DMS53 treated with DMSO at 0.1 percent for 48 hours (cell line): Measurements from ENCODE around the gene NFS1.
"Not testable (repeated sequence)": the region's sequence is repeated elsewhere in the genome, so short reads cannot be mapped to it uniquely, and the experiment has no call there.

Experiments
- DNase-seq: peaks from one replicate; lab custom pipeline; 2025; ENCODE audit not compliant: unreplicated experiment; lab: John Stamatoyannopoulos, UW

Gene NFS1

DNA sequence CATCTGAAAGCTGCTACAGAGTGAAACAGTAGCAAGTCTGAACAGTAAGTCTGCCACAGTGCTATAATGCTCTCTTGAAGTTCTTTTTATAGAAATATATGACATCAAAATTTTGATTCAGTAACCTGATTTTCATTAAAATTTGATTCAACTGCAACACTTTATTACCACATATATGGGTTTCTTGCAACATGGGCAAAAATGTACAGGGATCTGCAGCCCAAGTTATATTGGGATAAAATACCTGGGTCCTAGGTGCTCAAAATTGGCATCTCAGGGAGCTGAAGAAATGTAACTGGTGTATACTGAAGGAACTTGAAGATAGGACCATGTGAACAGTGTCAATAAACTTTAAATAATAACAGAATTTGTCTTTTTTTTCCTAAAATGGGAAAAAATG, 10.9 kb upstream of the NFS1 start:
- DNase-seq: no peak

DNA sequence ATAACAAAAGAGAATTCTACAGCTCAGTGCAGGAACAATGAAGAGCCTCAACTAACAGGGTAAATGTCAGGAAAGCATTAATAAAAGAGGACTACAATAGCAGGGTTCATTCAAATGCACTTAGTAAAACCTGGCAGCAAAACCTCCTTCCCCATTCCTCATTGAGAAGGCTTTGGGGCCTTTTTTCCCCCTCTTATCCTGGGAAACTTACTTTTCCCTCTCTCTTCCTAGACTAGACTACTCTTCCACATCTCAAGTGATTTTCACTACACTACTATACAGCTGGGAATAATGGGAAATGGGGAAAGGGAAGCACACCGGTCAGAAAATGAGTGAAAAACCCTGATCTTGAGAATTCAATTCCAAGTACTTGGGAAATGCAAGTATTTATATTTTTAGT, 10.1 kb upstream of the NFS1 start:
- DNase-seq: no peak

DNA sequence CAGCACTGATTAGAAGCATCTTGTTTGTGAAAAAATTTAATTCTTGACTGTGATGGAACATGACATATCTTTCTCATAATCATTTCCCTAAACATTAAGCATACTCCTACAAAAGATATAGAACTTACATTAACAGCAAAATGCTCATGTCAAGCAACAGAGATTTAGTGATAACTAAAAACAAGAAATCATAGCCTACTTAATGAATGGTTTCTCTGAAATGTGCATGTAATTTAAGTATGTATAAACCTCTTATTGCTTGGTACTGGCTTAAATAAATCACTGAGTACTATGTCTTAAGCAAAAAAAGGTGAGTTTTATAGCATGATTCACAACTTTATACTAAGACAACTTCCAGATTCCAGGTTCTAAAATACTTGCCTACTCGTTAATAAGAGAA, 9.3 kb upstream of the NFS1 start:
- DNase-seq: no peak

DNA sequence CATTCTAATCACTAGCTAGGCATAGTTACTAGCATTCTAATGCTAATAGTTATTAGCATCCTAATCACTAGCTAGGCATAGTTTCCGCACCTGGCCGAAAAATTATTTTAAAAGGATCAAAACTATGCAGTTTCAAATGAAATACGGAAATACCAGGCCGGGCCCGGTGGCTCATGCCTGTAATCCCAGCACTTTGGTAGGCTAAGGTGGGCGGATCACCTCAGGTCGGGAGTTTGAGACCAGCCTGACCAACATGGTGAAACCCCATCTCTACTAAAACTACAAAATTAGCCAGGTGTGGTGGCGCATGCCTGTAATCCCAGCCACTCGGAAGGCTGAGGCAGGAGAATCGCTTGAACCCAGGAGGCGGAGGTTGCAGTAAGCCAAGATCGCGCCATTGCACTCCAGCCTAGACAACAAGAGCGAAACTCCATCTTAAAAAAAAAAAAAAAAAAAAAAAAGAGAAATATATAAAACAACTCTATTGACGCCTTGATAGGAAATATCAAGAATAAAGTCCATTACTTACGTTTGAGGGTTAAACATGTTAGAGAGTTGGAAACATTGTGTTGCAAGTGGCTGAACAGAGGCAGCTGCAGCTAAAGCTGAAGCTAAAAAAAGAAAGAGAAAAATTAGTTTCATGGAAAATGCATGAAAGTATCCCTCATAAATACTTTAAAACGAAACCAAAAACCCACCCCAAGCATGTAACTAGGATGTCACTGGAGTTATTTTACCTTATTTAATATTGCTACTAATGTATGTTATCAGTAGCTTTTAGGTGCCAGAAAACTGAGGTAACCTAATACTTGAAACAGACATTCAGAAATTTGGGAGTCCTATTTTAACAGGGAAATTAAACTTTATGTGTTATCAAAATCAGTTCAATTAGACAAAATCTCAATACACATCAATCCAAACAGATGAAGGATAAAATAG, 7.7 kb upstream of the NFS1 start:
- not testable (repeated sequence) for DNase-seq

DNA sequence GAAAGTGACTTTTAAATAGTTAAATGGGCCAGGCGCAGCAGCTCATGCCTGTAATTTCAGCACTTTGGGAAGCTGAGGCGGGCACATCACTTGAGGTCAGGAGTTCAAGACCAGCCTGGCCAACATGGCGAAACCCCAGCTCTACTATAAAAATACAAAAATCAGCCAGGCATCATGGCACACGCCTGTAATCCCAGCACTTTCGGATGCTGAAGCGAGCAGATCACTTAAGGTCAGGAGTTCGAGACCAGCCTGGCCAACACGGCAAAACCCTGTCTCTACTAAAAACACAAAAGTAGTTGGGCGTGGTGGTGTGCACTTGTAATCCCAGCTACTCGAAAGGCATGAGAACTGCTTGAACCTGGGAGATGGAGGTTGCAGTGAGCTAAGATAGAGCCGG, 6.7 kb upstream of the NFS1 start:
- DNase-seq: not testable (repeated sequence)

DNA sequence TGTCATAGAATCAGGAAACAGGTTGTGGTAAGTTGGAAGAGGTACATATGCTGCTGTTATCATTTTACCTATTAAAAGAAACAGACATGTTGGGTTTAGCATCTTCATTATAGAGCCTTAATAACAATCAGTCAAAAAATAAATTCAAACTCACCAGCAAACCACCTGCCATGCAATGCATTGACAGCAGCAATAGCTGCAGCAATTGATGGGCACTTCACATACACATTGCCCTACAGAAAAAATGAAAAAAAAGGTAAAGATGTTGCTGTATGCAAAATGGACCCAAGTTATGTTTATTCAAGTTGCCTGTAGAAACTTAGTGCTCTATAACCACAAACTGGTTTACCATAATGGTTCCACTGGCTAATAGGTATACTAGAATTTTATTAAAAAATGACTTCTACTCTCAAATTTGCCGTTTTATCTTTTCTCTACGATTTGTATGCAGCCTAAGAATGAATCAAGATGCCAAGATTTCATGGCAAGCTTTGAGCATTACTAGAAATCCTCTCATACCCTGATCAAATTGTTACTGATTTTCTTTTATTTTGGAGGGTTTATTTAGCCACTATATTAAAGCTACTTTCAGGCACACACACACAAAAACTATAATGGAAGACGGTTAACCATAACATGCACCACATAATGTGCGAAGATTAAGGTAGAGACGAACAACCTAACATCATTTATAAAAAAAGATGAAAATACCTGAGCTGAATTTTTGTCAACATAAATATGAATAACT, 5.5 kb upstream of the NFS1 start:
- DNase-seq: no peak

DNA sequence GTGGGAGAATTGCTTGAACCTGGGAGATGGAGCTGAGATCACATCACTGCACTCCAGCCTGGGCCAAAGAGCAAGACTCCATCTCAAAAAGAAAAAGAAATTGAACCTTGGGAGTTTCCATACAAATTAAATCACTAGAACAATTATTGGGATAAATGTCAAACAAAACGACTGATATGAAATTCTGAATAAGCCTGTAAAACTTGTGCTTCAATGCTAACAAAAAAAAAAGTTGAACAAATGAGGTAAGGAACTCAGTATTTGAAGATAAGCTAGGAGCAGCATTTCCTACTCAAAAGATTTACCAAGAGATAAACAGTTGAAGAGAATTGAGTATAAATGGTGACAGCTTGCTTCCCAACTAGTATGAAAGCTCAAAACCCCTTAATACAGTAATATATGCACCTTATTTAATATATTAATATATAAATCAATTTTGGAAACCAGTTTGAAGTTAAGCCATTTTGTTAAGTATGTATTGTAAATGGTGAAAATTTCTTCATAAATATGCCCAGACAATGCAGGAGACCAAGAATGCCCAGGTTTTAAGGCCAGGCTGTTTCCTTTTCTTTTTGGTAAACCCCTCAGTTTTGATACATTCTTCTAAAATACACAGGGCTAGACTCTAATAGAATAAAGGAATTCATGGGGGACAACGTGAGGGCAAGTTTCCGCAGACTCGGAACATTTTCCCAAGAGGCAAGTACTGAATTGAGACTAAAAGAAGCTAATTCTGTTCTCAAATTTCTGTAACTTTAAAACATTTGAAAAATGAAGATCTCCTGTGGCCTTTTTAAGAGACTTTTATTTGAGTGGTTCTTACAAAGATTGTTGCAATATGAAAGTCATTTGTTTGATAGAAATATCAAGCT, 3.9 kb upstream of the NFS1 start:
- no peak for DNase-seq

DNA sequence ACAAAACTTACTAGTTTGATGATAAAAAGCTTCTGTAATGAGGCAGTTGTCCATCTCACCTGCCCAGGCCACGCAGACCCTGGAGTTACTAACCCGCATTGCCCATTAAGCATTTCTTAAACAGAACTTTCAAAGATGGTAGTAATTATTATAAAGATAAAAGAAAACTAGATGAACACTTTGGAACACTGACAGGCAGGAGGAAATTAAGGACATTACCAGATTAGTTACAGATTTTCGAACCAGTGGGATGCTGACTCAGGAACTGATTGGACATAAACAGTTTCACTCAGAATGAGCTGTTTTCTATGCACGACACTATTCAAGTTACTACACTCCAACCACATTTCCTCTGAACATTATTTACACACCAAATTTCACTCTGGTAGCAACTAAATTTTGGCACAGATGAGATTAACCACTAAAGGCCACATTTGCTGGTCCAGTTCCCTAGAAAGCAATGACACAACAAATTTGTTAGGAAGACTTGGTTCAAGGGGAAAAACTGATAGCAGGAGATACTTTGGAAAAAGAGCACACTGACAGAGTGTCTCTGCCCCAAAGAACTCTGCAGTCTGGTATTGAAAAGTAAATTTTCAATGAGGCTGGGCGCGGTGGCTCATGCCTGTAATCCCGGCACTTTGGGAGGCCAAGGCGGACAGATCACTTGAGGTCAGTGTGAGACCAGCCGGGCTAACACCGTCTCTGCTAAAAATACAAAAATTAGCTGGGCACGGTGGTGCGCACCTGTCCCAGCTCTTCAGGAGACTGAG, 3.1 kb upstream of the NFS1 start:
- no peak for DNase-seq

DNA sequence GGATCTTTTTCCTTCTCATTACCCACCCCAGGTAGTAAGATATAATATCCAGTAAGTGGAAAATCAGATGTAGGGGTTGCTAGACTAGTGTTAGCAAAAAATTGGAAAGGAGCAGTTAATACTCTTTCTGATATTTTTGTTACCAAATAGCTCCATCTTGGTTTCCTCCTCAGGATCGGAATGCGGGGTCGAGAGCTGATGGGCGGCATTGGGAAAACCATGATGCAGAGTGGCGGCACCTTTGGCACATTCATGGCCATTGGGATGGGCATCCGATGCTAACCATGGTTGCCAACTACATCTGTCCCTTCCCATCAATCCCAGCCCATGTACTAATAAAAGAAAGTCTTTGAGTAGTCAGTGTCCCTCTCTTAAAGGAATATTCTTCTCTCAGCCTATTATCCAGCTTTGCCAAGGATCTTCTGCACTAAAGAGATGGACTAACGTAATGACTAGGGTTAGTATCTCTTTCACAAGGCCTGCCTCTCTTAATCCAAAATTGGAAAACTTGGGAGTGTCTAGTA, 1.5 kb upstream of the NFS1 start:
- no peak for DNase-seq

DNA sequence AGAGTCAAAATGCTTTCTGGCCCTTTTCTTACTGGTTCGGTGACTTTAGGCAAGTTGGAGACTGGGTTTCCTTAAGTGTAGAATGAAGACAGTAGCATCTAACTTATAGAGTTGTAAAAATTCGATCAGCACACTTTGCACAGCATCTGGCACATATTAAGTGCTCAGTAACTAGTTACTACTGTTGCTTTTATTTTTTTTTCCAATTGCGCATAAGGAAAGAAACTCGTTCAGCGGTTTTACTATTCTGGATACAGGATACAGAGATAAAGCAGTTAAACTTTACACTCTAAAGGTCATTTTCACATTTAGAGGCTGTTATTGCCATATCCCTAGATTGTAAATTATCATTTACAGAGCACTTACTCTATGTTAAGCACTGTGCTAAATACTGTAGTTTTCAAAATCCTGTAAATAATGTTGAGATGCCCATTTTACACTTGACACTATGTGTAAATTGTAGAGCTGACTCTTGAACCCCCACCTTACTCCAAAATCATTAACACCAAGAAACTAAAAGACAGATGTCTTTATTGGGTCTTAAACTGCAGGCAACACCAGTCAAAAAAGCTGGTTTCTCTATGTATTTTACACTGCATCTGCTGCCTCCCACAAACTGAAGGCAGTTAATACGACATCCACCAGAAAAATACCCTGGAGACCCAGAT, 939 bp upstream of the NFS1 start:
- no peak for DNase-seq

DNA sequence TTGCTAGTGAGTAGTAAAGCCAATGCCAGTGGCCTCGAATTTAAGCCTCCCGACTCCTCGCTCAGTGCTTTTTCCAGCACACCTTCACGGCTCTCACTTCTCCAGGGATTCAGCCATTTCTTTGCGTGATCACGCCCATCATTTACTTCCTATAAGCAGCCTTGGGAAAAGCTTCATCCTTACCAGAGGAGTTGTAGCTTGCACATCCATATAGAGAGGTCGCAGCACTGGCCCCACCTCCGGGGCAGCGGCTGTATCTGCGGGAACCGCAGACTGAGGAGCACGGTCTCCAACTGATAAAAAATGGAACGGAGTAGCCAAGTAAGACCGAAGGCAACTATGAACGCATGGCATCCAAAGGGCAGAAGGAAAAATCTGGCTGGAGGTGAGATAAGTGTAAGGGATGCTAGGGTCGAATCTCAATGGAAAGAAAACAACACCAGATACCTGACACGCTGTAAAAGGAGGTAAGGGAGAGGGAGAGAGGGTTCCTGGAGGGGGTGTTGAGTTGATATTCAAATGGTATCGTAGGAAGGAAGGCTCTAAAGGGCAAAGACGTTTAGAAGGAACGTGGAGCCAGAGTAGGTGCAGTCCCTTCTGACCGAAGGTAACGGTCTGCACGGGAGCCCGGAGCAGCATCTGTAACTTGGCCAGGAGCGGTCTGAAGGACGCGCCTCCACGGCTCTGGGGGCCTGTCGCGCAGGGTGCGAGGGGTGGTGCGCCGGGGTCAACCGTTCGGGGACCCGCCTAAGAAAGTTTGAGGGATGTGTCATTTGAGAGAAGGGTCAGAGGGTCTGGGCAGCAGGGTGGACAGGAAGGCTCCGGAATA, 640 bp downstream of the NFS1 start:
- DNase-seq: no peak

DNA sequence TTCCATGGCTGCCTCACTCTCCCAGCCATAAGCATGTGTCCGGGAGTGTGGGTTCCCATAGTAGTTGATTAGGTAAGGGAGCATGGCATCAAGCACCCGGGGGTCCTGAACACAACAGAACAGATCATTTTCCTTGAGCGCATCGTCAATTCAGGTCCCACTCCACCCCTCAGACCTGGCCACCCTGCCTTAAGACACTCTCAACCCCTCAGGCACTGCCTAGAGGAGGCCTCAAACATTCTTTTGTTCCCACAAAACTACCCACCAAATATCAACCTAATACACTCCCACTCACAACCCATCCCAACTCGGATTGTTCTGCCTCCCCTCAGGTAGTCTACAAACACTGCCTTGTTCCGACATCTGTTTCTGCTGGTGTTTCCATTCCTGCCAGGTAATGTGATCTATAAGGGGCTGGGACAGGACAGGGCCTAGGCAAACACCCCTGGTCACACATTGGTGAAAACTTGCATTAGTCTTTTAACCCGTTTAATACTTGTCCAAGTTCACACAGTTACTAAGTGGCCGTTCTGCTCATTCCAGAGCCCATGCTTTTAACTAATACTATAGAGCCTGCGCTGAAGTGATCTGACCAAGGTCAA, 1.4 kb downstream of the NFS1 start:
- DNase-seq: no peak

DNA sequence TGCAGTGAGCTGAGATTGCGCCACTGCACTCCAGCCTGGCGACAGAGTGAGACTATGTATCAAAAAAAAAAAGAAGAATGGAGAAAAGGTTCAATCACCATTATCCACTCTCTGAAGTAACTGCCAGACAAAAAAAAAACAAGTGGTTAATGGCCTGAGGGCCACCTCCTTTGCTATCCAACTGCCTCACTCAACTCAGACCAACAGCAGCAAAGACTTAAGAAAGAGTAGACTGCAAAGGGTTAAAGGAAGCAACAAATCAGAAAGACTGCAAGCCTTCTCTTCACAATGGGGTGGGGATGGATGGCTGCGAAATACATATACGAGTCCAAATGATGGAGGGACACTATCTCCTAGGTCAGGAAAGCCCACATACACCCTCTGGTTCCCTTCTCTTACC, 3.2 kb downstream of the NFS1 start:
- DNase-seq: no peak

DNA sequence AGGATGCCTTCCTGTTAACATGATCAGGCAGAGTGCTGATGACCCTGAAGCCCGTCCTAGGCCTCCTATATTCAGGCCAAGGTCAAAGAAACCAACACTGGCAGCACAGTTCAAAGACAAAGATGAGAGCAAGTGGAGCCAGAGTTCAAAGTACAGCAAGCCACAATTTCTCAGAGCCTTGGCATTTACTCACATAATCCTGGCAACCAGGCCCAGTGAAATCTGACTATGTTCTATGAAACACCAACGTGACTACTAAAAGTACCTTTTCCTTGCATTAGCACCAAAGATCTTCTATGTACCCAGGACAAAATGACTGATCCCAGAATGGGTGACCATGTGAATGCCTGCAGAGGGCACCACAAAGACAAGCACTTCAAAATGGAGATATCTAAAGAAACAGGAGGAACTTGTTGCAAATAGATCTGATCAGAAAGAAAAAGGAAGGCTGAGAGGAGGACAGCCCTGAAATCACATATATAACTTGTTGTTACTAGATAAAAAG, 3.9 kb downstream of the NFS1 start:
- DNase-seq: no peak

DNA sequence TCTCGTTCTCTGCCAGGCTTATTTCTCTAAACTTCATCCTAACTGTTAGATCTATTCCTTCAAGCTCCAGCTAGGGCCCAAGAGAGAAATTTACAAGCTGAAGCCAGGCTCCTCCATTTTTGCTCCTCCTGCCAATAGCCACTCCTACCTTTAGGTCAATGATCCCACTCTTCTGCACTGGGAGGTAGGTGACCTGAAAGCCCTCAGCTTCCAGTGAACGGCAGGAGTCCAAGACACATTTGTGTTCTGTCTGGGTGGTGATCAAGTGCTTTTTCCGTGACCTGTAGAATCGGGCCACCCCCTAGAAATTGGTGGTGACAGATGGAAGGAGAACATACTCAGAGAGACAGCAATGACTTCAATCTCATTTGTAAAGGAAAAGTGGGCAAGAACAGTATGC, 8.9 kb downstream of the NFS1 start:
- no peak for DNase-seq

DNA sequence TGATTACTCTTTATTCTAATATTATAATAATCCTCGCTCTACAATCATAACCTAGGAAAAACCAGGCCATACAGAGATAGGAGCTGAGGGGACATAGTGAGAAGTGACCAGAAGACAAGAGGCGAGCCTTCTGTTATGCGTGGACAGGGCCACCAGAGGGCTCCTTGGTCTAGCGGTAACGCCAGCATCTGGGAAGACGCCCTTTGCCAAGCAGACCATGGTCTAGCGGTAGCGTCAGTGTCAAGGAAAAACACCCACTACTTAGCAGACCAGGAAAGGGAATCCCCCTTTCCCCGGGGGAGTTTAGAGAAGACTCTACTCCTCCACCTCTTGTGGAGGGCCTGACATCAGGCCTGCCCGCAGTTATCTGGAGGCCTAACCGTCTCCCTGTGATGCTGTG, 12.3 kb downstream of the NFS1 start:
- not testable (repeated sequence) for DNase-seq

DNA sequence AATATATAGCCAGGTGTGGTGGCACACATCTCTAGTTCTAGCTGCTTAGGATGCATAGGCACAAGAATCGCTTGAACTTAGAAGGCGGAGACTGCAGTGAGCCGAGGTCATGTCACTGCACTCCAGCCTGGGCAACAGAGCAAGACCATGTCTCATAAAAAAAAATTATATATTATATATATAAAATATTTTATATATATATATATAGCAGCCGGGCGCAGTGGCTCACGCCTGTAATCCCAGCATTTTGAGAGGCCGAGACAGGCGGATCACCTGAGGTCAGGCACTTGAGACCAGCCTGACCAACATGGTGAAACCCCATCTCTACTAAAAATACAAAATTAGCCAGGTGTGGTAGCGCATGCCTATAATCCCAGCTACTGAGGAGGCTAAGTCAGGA, 13.8 kb downstream of the NFS1 start:
- not testable (repeated sequence) for DNase-seq

DNA sequence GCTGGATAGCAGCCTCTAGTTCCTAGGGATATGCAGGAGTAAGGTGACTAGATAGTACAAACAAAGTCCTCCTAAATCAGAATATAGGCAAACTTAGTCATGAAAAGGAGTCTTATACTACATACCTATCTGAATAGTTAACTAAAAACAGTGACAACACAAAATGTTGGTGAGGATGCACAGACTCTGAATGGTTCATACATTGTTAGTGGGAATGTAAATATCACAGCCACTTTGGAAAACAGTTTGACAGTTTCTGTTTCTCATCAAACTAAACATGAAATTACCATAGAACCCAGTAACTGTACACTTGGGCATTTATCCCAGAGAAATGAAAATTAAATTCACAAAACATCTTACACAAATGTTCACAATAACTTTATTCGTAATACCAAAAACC, 17.2 kb downstream of the NFS1 start:
- no peak for DNase-seq
